ENCODE data around the gene VTA1. TPM values are rescaled to one million over a fixed set of nuclear protein-coding genes. Genes with fewer than 3 reads are reported as not detected.

VTA1 gene
- total and polyA plus RNA-seq, 2 of the 8 experiments (the other 6 are each of a cell fraction or from before 2014, with no cell fraction given): 63.6 to 67.0 TPM

GRCh38 chr6:142258757-142259156, 111.7 kb downstream of the VTA1 start (continued):
- no peak for TF ChIP-seq ATF3 (IDR thresholded peaks at IDR 0.05; ENCODE audit: insufficient read depth, low read depth, low read length)
- TF ChIP-seq HDAC2 (IDR thresholded peaks at IDR 0.05; ENCODE audit: borderline replicate concordance in 1 of 2, low read depth in 2 of 2, low read length in 2 of 2): no peak
- no peak for TF ChIP-seq SUZ12 (IDR thresholded peaks at IDR 0.05; ENCODE audit: low read length)
- TF ChIP-seq CTCF (IDR thresholded peaks at IDR 0.05; ENCODE audit: control extremely low read depth in 1 of 3, insufficient read depth in 1 of 3, low read depth in 1 of 3, low read length in 3 of 3): no peak
- no peak for TF ChIP-seq SAP30 (IDR thresholded peaks at IDR 0.05; ENCODE audit: insufficient read depth, insufficient replicate concordance, low read length)
- no peak for TF ChIP-seq ZNF274 (IDR thresholded peaks at IDR 0.05; ENCODE audit: borderline replicate concordance, extremely low read depth, low read length)
- TF ChIP-seq ATF2 (IDR thresholded peaks at IDR 0.05; ENCODE audit: low read length): no peak

All from H1 (cell line).